ENCODE measurements around the gene DNAJC12.

Gene DNAJC12

DNA sequence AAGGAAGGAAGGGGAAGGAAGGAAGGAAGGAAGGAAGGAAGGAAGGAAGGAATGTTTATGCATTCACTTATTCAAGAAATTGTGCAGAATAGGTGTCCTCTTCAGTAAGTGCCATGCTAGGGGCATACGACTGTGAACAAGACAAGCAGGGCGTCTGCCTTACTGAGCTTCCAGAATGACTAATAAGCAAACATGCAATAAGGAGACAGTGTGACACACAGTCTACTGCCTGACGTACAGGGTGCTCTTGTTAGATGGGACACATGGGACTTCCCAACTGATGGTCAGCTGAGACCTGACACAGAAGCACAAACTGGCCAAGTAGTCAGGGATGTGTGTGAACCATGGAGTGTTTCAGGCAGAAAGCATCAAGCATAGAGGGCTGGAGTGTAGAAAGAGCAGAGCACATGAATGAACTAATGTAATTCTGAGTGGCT is 18.2 kb downstream of the DNAJC12 start:
- no peak for DNase-seq (ENCODE audit: low read depth)

GRCh38 chr10:67818323-67818722 is 19.7 kb downstream of the DNAJC12 start:
- DNase-seq (ENCODE audit: low read depth), result no peak
- no peak overlapping the region for H3K4me3 ChIP-seq (ENCODE audit: control insufficient read depth, low read depth, low read length)
- TF ChIP-seq, protein P1, sequence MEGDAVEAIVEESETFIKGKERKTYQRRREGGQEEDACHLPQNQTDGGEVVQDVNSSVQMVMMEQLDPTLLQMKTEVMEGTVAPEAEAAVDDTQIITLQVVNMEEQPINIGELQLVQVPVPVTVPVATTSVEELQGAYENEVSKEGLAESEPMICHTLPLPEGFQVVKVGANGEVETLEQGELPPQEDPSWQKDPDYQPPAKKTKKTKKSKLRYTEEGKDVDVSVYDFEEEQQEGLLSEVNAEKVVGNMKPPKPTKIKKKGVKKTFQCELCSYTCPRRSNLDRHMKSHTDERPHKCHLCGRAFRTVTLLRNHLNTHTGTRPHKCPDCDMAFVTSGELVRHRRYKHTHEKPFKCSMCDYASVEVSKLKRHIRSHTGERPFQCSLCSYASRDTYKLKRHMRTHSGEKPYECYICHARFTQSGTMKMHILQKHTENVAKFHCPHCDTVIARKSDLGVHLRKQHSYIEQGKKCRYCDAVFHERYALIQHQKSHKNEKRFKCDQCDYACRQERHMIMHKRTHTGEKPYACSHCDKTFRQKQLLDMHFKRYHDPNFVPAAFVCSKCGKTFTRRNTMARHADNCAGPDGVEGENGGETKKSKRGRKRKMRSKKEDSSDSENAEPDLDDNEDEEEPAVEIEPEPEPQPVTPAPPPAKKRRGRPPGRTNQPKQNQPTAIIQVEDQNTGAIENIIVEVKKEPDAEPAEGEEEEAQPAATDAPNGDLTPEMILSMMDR (IDR thresholded peaks at IDR 0.05; ENCODE audit: control insufficient read depth, insufficient read depth, low read depth, low read length, missing control alignments), result no peak

More for the DNA sequence above, 18.2 kb downstream of the DNAJC12 start:
- no peak overlapping the region for H3K4me3 ChIP-seq (ENCODE audit: control insufficient read depth, low read depth, low read length)
- TF ChIP-seq, protein P1 (IDR thresholded peaks at IDR 0.05; ENCODE audit: control insufficient read depth, insufficient read depth, low read depth, low read length, missing control alignments), result no peak

GRCh38 chr10:67816719-67817118 is 21.3 kb downstream of the DNAJC12 start:
- DNase-seq (ENCODE audit: low read depth), result no peak
- TF ChIP-seq, protein P1 (IDR thresholded peaks at IDR 0.05; ENCODE audit: control insufficient read depth, insufficient read depth, low read depth, low read length, missing control alignments), result no peak
- H3K4me3 ChIP-seq (ENCODE audit: control insufficient read depth, low read depth, low read length), result no peak overlapping the region

DNA sequence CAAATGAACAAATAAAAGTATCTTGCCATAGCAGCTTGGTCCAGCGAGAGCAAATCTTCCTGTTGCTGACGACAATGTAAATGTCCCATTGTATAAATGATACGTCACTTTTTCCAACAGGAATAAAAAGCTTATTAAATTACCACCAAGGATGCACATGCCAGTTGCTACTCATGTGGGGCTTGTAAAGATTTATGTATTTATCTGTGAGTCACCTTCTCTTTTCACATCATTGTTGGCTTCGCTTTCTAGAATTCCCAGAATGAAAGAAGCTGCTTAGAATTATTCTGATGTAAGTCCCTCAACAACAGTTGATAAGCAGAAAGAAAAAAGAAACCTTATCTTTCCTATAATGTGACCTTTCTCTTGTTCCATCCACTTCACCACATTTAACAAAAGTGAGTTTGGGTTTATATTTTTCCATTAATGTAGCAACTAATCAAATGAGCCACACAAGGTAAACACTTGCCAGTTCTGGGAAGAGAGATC is 22.4 kb downstream of the DNAJC12 start:
- TF ChIP-seq, protein P1 (IDR thresholded peaks at IDR 0.05; ENCODE audit: control insufficient read depth, insufficient read depth, low read depth, low read length, missing control alignments), result no peak
- peak; percentile 58 for DNase-seq (ENCODE audit: low read depth)
- H3K4me3 ChIP-seq (ENCODE audit: control insufficient read depth, low read depth, low read length), result no peak overlapping the region

- TF ChIP-seq, protein P1 (IDR thresholded peaks at IDR 0.05; ENCODE audit: control insufficient read depth, insufficient read depth, low read depth, low read length, missing control alignments), result no peak
- no peak overlapping the region for H3K4me3 ChIP-seq (ENCODE audit: control insufficient read depth, low read depth, low read length)
- DNase-seq (ENCODE audit: low read depth), result no peak
These were observed 26.0 kb downstream of the DNAJC12 start for GRCh38 chr10:67812007-67812406.

GRCh38 chr10:67809107-67809506 is 28.9 kb downstream of the DNAJC12 start:
- no peak for DNase-seq (ENCODE audit: low read depth)
- H3K4me3 ChIP-seq (ENCODE audit: control insufficient read depth, low read depth, low read length), result no peak overlapping the region
- TF ChIP-seq, protein P1 (IDR thresholded peaks at IDR 0.05; ENCODE audit: control insufficient read depth, insufficient read depth, low read depth, low read length, missing control alignments), result no peak

GRCh38 chr10:67808704-67809103 is 29.3 kb downstream of the DNAJC12 start:
- H3K4me3 ChIP-seq (ENCODE audit: control insufficient read depth, low read depth, low read length), result no peak overlapping the region
- TF ChIP-seq, protein P1 (IDR thresholded peaks at IDR 0.05; ENCODE audit: control insufficient read depth, insufficient read depth, low read depth, low read length, missing control alignments), result no peak
- no peak for DNase-seq (ENCODE audit: low read depth)
